ENCODE data around the gene OMP.

- TF ChIP-seq ZNF629 (tag by site-specific recombination; IDR thresholded peaks at IDR 0.05) = no peak
- TF ChIP-seq ZNF544 (tag by site-specific recombination; IDR thresholded peaks at IDR 0.05) = no peak
- no peak for TF ChIP-seq ZNF274 (IDR thresholded peaks at IDR 0.05; ENCODE audit: low read length)
- no peak for TF ChIP-seq ZNF274 (tag by site-specific recombination; IDR thresholded peaks at IDR 0.05; ENCODE audit: borderline replicate concordance)
- no peak for TF ChIP-seq CTCF (tag by site-specific recombination; IDR thresholded peaks at IDR 0.05)
Measured at GRCh38 chr11:77150836-77151235, 48.2 kb downstream of the OMP start.
